GM12875 (cell line): ENCODE data around the gene KRTAP10-7.
"Not testable (repeated sequence)": the region's sequence is repeated elsewhere in the genome, so short reads cannot be mapped to it uniquely, and the experiment has no call there.

Experiments
- H3K4me3 ChIP-seq: one replicate; pipeline ENCODE4 v1.5.1; 2011; ENCODE audit warnings: low read depth, low read length, control low read depth
- TF ChIP-seq, protein P1 (sequence below): IDR thresholded peaks from 2 replicates; pipeline ENCODE4 v1.5.1; 2011; ENCODE audit warnings: low read depth, mild to moderate bottlenecking, control low read depth, inconsistent platforms, low read length, moderate library complexity, borderline replicate concordance; ENCODE audit not compliant: insufficient read depth

The KRTAP10-7 gene

DNA sequence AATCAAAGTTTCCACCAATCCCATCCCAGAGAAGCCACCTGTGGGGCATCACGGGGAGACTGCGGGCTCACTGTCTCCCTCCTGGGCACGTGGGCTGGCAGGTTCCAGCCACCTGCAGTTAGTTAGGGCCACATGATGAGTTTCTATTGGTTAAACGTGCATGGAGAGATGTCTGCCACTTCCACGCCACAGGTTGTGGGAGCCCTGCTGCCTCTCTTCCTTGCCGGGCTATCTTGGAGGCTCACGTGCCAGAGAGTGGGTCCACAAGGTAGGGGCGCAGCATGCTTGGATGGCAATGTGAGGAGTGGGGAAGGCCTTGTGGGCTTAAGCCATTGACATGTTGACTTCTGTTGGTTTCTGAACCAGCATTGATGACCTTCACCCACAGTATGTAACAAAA, 3.5 kb downstream of the KRTAP10-7 start:
- TF ChIP-seq, protein P1, sequence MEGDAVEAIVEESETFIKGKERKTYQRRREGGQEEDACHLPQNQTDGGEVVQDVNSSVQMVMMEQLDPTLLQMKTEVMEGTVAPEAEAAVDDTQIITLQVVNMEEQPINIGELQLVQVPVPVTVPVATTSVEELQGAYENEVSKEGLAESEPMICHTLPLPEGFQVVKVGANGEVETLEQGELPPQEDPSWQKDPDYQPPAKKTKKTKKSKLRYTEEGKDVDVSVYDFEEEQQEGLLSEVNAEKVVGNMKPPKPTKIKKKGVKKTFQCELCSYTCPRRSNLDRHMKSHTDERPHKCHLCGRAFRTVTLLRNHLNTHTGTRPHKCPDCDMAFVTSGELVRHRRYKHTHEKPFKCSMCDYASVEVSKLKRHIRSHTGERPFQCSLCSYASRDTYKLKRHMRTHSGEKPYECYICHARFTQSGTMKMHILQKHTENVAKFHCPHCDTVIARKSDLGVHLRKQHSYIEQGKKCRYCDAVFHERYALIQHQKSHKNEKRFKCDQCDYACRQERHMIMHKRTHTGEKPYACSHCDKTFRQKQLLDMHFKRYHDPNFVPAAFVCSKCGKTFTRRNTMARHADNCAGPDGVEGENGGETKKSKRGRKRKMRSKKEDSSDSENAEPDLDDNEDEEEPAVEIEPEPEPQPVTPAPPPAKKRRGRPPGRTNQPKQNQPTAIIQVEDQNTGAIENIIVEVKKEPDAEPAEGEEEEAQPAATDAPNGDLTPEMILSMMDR: no peak
- no peak overlapping the region for H3K4me3 ChIP-seq

- H3K4me3 ChIP-seq: no peak overlapping the region
- TF ChIP-seq, protein P1: no peak
These were observed 6.1 kb downstream of the KRTAP10-7 start for GRCh38 chr21:44606495-44606894.

- TF ChIP-seq, protein P1: no peak
These were observed 8.8 kb downstream of the KRTAP10-7 start for GRCh38 chr21:44609193-44609592.

GRCh38 chr21:44610157-44610843, 9.9 kb downstream of the KRTAP10-7 start:
- H3K4me3 ChIP-seq: not testable (repeated sequence)

More at GRCh38 chr21:44609193-44609592, 8.8 kb downstream of the KRTAP10-7 start:
- H3K4me3 ChIP-seq: no peak overlapping the region

DNA sequence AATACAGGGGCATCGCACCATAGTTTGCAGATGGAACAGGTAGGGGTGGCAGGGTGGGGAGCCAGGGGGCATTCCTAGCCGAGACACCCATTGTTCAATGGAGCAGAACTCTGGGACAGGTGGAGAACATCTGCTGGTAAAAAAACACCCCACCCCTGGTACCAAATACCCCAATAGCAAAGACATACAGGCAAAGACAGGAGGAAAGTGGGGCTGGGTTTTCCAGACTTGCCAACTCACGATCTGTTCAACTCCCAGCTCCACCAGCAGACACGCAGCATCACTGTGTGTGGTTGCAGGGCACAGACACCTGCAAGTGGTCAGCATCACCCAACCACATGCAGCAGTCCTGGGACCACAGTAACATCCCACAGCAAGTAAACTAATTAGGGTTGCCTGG, 11.2 kb downstream of the KRTAP10-7 start:
- TF ChIP-seq, protein P1: no peak
- H3K4me3 ChIP-seq: no peak overlapping the region

DNA sequence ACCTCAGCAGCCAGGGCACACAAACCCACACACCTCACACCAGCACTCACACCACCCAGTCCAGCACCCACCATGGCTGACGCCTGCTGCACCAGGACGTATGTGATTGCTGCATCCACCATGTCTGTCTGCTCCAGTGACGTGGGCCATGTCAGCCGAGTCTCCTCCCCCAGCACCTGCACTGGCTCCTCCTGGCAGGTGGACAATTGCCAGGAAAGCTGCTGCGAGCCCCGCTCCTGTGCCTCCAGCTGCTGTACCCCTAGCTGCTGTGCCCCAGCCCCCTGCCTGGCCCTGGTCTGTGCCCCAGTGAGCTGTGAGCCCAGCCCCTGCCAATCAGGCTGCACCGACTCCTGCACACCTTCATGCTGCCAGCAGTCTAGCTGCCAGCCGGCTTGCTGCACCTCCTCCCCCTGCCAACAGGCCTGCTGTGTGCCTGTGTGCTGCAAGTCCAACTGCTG, 11.7 kb downstream of the KRTAP10-7 start, which contains the start of gene KRTAP10-8:
Gene KRTAP10-8, plus strand, starts transcription at position 51 of the 458 bp plus-strand sequence. Its CDS starts 22 bp downstream, at position 73.
- H3K4me3 ChIP-seq: no peak within 1 kb of the TSS
- TF ChIP-seq, protein P1: no peak

DNA sequence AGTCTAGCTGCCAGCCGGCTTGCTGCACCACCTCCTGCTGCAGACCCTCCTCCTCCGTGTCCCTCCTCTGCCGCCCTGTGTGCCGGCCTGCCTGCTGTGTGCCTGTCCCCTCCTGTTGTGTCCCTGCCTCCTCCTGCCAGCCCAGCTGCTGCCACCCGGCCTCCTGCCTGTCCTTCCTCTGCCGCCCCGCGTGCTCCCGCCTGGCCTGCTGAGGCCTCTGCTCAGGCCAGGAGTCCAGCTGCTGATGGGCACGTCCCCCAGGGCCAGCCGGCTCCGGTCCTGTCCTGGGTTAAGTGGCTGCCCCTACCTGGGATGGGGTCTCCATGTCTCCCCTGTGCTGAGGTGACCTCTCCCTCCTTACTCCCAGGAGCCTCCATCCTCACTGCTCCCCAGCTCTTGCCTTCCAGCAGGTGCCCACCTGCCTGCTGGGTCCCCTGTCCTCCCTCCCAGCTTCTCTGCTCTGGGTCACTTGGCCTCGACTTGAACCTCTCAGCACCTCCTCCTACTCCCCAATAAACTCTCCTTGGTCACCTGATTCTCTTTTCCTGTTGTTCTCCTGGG, 12.4 kb downstream of the KRTAP10-7 start:
- no peak overlapping the region for H3K4me3 ChIP-seq
- TF ChIP-seq, protein P1: no peak
